PC-3 (cell line): ENCODE data around the gene CYP4F2. TPM values are rescaled to one million over a fixed set of nuclear protein-coding genes. Genes with fewer than 3 reads are reported as not detected.
"Not testable (repeated sequence)": the region's sequence is repeated elsewhere in the genome, so short reads cannot be mapped to it uniquely, and the experiment has no call there.

Experiments used
- ATAC-seq: fragments of 200-7000 bp; cut with Tn5 transposase; 2 replicates; pipeline ENCODE4 v1.9.1; 2020; ENCODE audit warnings: mild to moderate bottlenecking, moderate library complexity
- BruUV-seq: library from RNA; stranded (reverse); fragments of 400-500 nt; replicated peaks from 2 replicates; lab custom pipeline; 2021; lab: Mats Ljungman, UMichigan
- CTCF ChIA-PET: fragments of 300-600 bp; sonication (Branson Sonifier 250); formaldehyde crosslinking; loops from one replicate; lab custom pipeline; 2022; ENCODE audit warnings: antibody characterized with exemption; lab: Charles Lee
- POLR2A ChIA-PET: fragments of 300-600 bp; sonication (Branson Sonifier 250); formaldehyde crosslinking; loops from one replicate; lab custom pipeline; 2022; ENCODE audit warnings: antibody characterized with exemption; ENCODE audit not compliant: unreplicated experiment; lab: Charles Lee
- DNase-seq: peaks from one replicate; pipeline ENCODE4 v3.0.0-alpha.2; 2015
- H2AFZ ChIP-seq: fragments of 300-600 bp; sonication (generic); 2 replicates; pipeline ENCODE4 v1.6.0; 2016; ENCODE audit warnings: antibody characterized with exemption, low read length
- H3F3A ChIP-seq: fragments of 300-600 bp; sonication (generic); one replicate; pipeline ENCODE4 v1.6.0; 2017; ENCODE audit warnings: antibody characterized with exemption, low read length, control low read depth, mild to moderate bottlenecking; ENCODE audit not compliant: unreplicated experiment
- H3K27ac ChIP-seq: fragments of 300-600 bp; sonication (generic); 2 replicates; pipeline ENCODE4 v1.5.1; 2016; ENCODE audit warnings: mild to moderate bottlenecking, low read length
- H3K27me3 ChIP-seq: fragments of 300-600 bp; sonication (generic); 2 replicates; pipeline ENCODE4 v1.6.1; 2016; ENCODE audit warnings: low read length, mixed read lengths
- H3K36me3 ChIP-seq: fragments of 300-600 bp; sonication (generic); 2 replicates; pipeline ENCODE4 v1.6.1; 2016; ENCODE audit warnings: low read depth, mixed run types, low read length, mixed read lengths
- H3K4me1 ChIP-seq: fragments of 300-600 bp; sonication (generic); 2 replicates; pipeline ENCODE4 v1.5.1; 2016; ENCODE audit warnings: low read length; ENCODE audit not compliant: insufficient read depth
- H3K4me2 ChIP-seq: fragments of 300-600 bp; sonication (generic); 2 replicates; pipeline ENCODE4 v1.6.0; 2016; ENCODE audit warnings: low read length
- H3K4me3 ChIP-seq: fragments of 300-600 bp; sonication (generic); 2 replicates; pipeline ENCODE4 v1.5.1; 2016; ENCODE audit warnings: mild to moderate bottlenecking, low read length, mixed read lengths
- H3K79me2 ChIP-seq: fragments of 300-600 bp; sonication (generic); 2 replicates; pipeline ENCODE4 v1.6.1; 2017; ENCODE audit warnings: low read length, mixed read lengths
- H3K9ac ChIP-seq: fragments of 300-600 bp; sonication (generic); 2 replicates; pipeline ENCODE4 v1.6.0; 2016; ENCODE audit warnings: mild to moderate bottlenecking, low read length
- H3K9me2 ChIP-seq: fragments of 300-600 bp; sonication (generic); replicated peaks from 2 replicates; pipeline ENCODE4 v1.6.1; 2016; ENCODE audit warnings: mixed run types, low read length, mixed read lengths
- H3K9me3 ChIP-seq: fragments of 300-600 bp; sonication (generic); 2 replicates; pipeline ENCODE4 v1.6.1; 2016; ENCODE audit warnings: low read length, mixed read lengths
- H4K20me1 ChIP-seq: fragments of 300-600 bp; sonication (generic); 2 replicates; pipeline ENCODE4 v1.6.1; 2016; ENCODE audit warnings: low read length, mixed read lengths
- EZH2 ChIP-seq: fragments of 300-600 bp; sonication (generic); IDR thresholded peaks from one replicate; pipeline ENCODE4 v1.6.1; 2017; ENCODE audit warnings: antibody characterized with exemption, mild to moderate bottlenecking, low read length; ENCODE audit not compliant: unreplicated experiment
- EZH2phosphoT487 ChIP-seq: fragments of 300-600 bp; sonication (generic); IDR thresholded peaks from 2 replicates; pipeline ENCODE4 v1.6.1; 2018; ENCODE audit warnings: mild to moderate bottlenecking, antibody characterized with exemption, low read length, borderline replicate concordance
- intact Hi-C: fragments of 100-400 bp; cut with micrococcal nuclease; formaldehyde crosslinking; loops from 2 replicates; pipeline ENCODE4 v1.9.0; 2023
- total RNA-seq: library from RNA; depleted of rRNA; stranded (reverse); fragments of >200 nt; gene quantifications from 2 replicates; pipeline ENCODE4 v1.2.3, GENCODE V29; 2014
- TF ChIP-seq, protein P1 (sequence below): fragments of 300-600 bp; sonication (generic); conservative IDR thresholded peaks from 2 replicates; pipeline ENCODE4 v1.5.1; 2017; ENCODE audit warnings: antibody characterized with exemption, low read depth, mild to moderate bottlenecking, low read length

CYP4F2 gene
- total RNA-seq, 1 experiment from 2014 or later, result not detected

GRCh38 chr19:15874821-15875474 lies 22.9 kb downstream of the CYP4F2 start:
- no peaks in the 10 kb centered on the region for H3K27me3 ChIP-seq
- intact Hi-C loops, result no loop called here
- no peaks in the 10 kb centered on the region for H3F3A ChIP-seq
- H3K27ac ChIP-seq, result no peak overlapping the region
- H3K9ac ChIP-seq, result no peak overlapping the region
- no peak overlapping the region for H3K4me3 ChIP-seq
- TF ChIP-seq EZH2phosphoT487 (no peak), EZH2 (no peak)
- TF ChIP-seq, protein P1, sequence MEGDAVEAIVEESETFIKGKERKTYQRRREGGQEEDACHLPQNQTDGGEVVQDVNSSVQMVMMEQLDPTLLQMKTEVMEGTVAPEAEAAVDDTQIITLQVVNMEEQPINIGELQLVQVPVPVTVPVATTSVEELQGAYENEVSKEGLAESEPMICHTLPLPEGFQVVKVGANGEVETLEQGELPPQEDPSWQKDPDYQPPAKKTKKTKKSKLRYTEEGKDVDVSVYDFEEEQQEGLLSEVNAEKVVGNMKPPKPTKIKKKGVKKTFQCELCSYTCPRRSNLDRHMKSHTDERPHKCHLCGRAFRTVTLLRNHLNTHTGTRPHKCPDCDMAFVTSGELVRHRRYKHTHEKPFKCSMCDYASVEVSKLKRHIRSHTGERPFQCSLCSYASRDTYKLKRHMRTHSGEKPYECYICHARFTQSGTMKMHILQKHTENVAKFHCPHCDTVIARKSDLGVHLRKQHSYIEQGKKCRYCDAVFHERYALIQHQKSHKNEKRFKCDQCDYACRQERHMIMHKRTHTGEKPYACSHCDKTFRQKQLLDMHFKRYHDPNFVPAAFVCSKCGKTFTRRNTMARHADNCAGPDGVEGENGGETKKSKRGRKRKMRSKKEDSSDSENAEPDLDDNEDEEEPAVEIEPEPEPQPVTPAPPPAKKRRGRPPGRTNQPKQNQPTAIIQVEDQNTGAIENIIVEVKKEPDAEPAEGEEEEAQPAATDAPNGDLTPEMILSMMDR, result no peak
- no peaks in the 10 kb centered on the region for H3K9me2 ChIP-seq
- ATAC-seq (no peak), DNase-seq (no peak)
- no peaks in the 10 kb centered on the region for H3K79me2 ChIP-seq
- H3K4me1 ChIP-seq, result peaks cover 4% of the 10 kb centered on the region
- POLR2A ChIA-PET, result no interaction called here
- no TSS peak for BruUV-seq
- no peak overlapping the region for H2AFZ ChIP-seq
- CTCF ChIA-PET, result no interaction called here
- H3K4me2 ChIP-seq, result no peak overlapping the region
- H3K36me3 ChIP-seq, result no peaks in the 10 kb centered on the region
- no peaks in the 10 kb centered on the region for H3K9me3 ChIP-seq
- H4K20me1 ChIP-seq, result no peaks in the 10 kb centered on the region

- H3K27me3 ChIP-seq, H3K36me3 ChIP-seq, H2AFZ ChIP-seq, H3K9me2 ChIP-seq, BruUV-seq, H3K9ac ChIP-seq, ATAC-seq, intact Hi-C loops, H3F3A ChIP-seq, H3K4me1 ChIP-seq, H3K4me3 ChIP-seq, POLR2A ChIA-PET, CTCF ChIA-PET, H4K20me1 ChIP-seq, H3K9me3 ChIP-seq, H3K79me2 ChIP-seq: not testable (repeated sequence)
- peak; percentile 81 for DNase-seq
- H3K4me2 ChIP-seq, result 0 out of 2 replicates have a peak overlapping the region, but pooled peaks have one; percentile 12
- H3K27ac ChIP-seq, result peak overlapping the region; percentile 33
These were observed 24.1 kb downstream of the CYP4F2 start for GRCh38 chr19:15873771-15874170.

DNA sequence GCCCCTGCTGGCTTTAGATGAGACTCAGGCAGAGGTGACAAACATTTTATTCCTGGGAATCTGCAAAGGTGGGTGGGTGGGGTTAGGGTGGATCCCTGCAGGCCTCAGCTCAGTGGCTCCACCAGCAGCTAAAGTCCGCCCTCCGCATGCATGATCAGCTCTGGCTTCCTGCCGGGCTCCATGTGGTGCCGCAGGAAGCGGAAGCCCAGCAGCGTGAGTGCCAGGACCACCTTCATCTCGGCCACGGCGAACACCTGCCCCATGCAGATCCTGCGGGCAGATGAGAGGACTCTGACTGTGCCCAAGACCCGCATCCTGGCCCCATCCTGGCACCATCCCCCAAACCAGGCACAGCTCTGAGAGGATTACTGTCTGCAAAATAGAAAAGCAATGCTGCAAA lies 26.3 kb downstream of the CYP4F2 start:
- Histone ChIP-seq H3K9ac (no peak overlapping the region), H3K27me3 (no peaks in the 10 kb centered on the region), H3K9me2 (no peaks in the 10 kb centered on the region), H3K4me1 (peaks cover 4% of the 10 kb centered on the region), H3K27ac (no peak overlapping the region), H3K36me3 (no peaks in the 10 kb centered on the region), H4K20me1 (no peaks in the 10 kb centered on the region), H3F3A (no peaks in the 10 kb centered on the region), H3K4me3 (no peak overlapping the region), H3K9me3 (no peaks in the 10 kb centered on the region), H3K4me2 (no peak overlapping the region), H2AFZ (no peak overlapping the region), H3K79me2 (no peaks in the 10 kb centered on the region)
- ATAC-seq (no peak), DNase-seq (no peak)
- ChIA-PET POLR2A (no interaction called here), CTCF (no interaction called here)
- no TSS peak for BruUV-seq
- TF ChIP-seq EZH2phosphoT487, result no peak
- intact Hi-C loops, result no loop called here
